Fibroblast of villous mesenchyme (primary cell): ENCODE results near the gene IL12RB2. TPM values are rescaled to one million over a fixed set of nuclear protein-coding genes. Genes with fewer than 3 reads are reported as not detected.
A peak's percentile ranks its signal among the peaks of the same experiment; 100 is the strongest.

ENCODE experiments used
- DNase-seq: peaks from one replicate; pipeline ENCODE4 v3.0.0-alpha.2; 2010; ENCODE audit warnings: low read depth
- H3K4me3 ChIP-seq: 2 replicates; pipeline ENCODE4 v1.5.1; 2011; ENCODE audit warnings: low read depth, mild to moderate bottlenecking, low read length
- CTCF ChIP-seq: IDR thresholded peaks from 2 replicates; pipeline ENCODE4 v1.5.1; 2012; ENCODE audit warnings: low read depth, mild to moderate bottlenecking, low read length; ENCODE audit not compliant: insufficient read depth
- total RNA-seq: library from RNA; depleted of rRNA; stranded (reverse); fragments of >200 nt; gene quantifications from 2 replicates; pipeline ENCODE4 v1.2.3, GENCODE V29; 2012

IL12RB2 gene
- total RNA-seq, 1 donor: not detected

GRCh38 chr1:67339623-67340343 lies 32.1 kb downstream of the IL12RB2 start:
- DNase-seq: peak; percentile 61
- no peak overlapping the region for H3K4me3 ChIP-seq
- no peak for TF ChIP-seq CTCF

- TF ChIP-seq CTCF: no peak
- no peak overlapping the region for H3K4me3 ChIP-seq
- DNase-seq: no peak
These were observed 34.6 kb downstream of the IL12RB2 start for GRCh38 chr1:67342076-67342890.

- no peak for TF ChIP-seq CTCF
- no peak overlapping the region for H3K4me3 ChIP-seq
- DNase-seq: no peak
These were observed 37.9 kb downstream of the IL12RB2 start for GRCh38 chr1:67345556-67345955.

- no peak overlapping the region for H3K4me3 ChIP-seq
- no peak for DNase-seq
- TF ChIP-seq CTCF: no peak
These were observed 39.3 kb downstream of the IL12RB2 start for GRCh38 chr1:67346982-67347381.

- peak; percentile 61 for DNase-seq
- H3K4me3 ChIP-seq: no peak overlapping the region
- peak; percentile 82 for TF ChIP-seq CTCF
These were observed 40.2 kb downstream of the IL12RB2 start for GRCh38 chr1:67347688-67348472.

GRCh38 chr1:67348586-67349252 lies 41.0 kb downstream of the IL12RB2 start:
- H3K4me3 ChIP-seq: no peak overlapping the region
- TF ChIP-seq CTCF: no peak
- DNase-seq: no peak
